ENCODE results near the gene STPG4.

DNA sequence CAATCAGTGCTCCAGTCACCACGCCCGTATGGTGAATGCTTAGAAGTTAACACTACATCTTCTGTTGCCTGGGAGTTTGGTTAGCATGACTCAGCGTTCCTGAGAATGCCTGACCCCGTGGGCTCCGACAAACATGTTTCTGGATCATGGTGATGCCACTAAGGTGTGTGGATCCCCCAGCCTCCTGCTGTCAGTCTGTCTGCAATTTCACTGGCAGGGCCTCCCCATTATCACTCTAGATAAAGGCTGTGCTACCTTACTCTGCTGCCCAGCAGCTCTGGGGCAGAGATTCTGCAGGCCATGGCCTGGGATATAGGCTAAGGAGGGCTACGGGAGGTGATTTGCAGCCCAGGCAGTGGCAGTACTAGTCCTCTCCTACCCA lies 66.0 kb downstream of the STPG4 start:
- TF ChIP-seq, protein P1, sequence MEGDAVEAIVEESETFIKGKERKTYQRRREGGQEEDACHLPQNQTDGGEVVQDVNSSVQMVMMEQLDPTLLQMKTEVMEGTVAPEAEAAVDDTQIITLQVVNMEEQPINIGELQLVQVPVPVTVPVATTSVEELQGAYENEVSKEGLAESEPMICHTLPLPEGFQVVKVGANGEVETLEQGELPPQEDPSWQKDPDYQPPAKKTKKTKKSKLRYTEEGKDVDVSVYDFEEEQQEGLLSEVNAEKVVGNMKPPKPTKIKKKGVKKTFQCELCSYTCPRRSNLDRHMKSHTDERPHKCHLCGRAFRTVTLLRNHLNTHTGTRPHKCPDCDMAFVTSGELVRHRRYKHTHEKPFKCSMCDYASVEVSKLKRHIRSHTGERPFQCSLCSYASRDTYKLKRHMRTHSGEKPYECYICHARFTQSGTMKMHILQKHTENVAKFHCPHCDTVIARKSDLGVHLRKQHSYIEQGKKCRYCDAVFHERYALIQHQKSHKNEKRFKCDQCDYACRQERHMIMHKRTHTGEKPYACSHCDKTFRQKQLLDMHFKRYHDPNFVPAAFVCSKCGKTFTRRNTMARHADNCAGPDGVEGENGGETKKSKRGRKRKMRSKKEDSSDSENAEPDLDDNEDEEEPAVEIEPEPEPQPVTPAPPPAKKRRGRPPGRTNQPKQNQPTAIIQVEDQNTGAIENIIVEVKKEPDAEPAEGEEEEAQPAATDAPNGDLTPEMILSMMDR (IDR thresholded peaks at IDR 0.05): no peak
- TF ChIP-seq EP300 (IDR thresholded peaks at IDR 0.05) (no peak), POLR2AphosphoS5 (IDR thresholded peaks at IDR 0.05) (no peak), POLR2A (IDR thresholded peaks at IDR 0.05) (no peak)

Data from upper lobe of left lung (tissue), 4 donors.